EL (cell line): ENCODE results near the gene TEK.
"Not testable (repeated sequence)": the region's sequence is repeated elsewhere in the genome, so short reads cannot be mapped to it uniquely, and the experiment has no call there.

Experiments used
- DNase-seq: peaks from one replicate; pipeline ENCODE4 v3.0.0-alpha.2; 2016

The TEK gene

GRCh38 chr9:27108981-27109541 lies at the start of gene TEK:
Gene TEK (plus strand): TSS chr9:27109225. CDS start chr9:27109591, 366 bp downstream.
- DNase-seq, result no peak

- DNase-seq, result no peak
Measured at GRCh38 chr9:27059412-27059811, 49.6 kb upstream of the TEK start.

- DNase-seq, result no peak
Measured at GRCh38 chr9:27059907-27060306, 49.1 kb upstream of the TEK start.

- DNase-seq, result no peak
Measured at GRCh38 chr9:27065288-27065687, 43.7 kb upstream of the TEK start.

GRCh38 chr9:27073841-27074728 lies 34.9 kb upstream of the TEK start:
- DNase-seq, result no peak

- DNase-seq, result no peak
Measured at GRCh38 chr9:27078685-27079084, 30.3 kb upstream of the TEK start.

- DNase-seq, result no peak
Measured at GRCh38 chr9:27085456-27085855, 23.6 kb upstream of the TEK start.

- peak; percentile 75 for DNase-seq
Measured at GRCh38 chr9:27086818-27087680, 22.0 kb upstream of the TEK start.

GRCh38 chr9:27088981-27089380 lies 20.0 kb upstream of the TEK start:
- peak; percentile 65 for DNase-seq

GRCh38 chr9:27089706-27090105 lies 19.3 kb upstream of the TEK start:
- DNase-seq, result no peak

GRCh38 chr9:27090231-27090630 lies 18.8 kb upstream of the TEK start:
- DNase-seq, result no peak

- no peak for DNase-seq
Measured at GRCh38 chr9:27090711-27091110, 18.3 kb upstream of the TEK start.

- not testable (repeated sequence) for DNase-seq
Measured at GRCh38 chr9:27092496-27092895, 16.5 kb upstream of the TEK start.

- not testable (repeated sequence) for DNase-seq
Measured at GRCh38 chr9:27093384-27094067, 15.5 kb upstream of the TEK start.

- peak; percentile 71 for DNase-seq
Measured at GRCh38 chr9:27094640-27095298, 14.3 kb upstream of the TEK start.

- no peak for DNase-seq
Measured at GRCh38 chr9:27107241-27107640, 1.8 kb upstream of the TEK start.

GRCh38 chr9:27109621-27110020 lies 596 bp downstream of the TEK start:
- no peak for DNase-seq

- DNase-seq, result no peak
Measured at GRCh38 chr9:27110181-27110580, 1.2 kb downstream of the TEK start.

GRCh38 chr9:27112235-27112634 lies 3.2 kb downstream of the TEK start:
- no peak for DNase-seq

GRCh38 chr9:27117489-27118135 lies 8.6 kb downstream of the TEK start:
- no peak for DNase-seq

- DNase-seq, result peak; percentile 49
Measured at GRCh38 chr9:27118916-27119315, 9.9 kb downstream of the TEK start.

- no peak for DNase-seq
Measured at GRCh38 chr9:27124151-27124550, 15.1 kb downstream of the TEK start.
